ENCODE data around the gene G3BP2.

G3BP2 gene

DNA sequence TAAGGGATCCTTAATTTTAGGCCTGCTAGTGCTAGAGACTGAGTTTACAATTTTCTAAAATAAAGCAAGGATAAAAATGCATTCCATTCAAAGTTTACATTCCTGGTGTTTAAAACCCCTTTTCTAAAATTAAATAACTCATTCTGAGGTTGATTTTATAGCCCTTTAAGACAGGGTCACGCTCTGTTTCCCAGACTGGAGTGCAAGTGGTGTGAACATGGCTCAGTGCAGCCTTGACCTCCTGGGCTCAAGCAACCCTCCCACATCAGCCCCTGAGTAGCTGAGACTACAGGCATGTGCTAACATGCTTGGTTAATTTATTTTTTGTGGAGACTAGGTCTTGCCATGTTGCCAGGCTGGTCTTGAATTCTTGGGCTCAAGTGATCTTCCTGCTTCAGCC, 36.0 kb downstream of the G3BP2 start:
- no peak for DNase-seq

DNA sequence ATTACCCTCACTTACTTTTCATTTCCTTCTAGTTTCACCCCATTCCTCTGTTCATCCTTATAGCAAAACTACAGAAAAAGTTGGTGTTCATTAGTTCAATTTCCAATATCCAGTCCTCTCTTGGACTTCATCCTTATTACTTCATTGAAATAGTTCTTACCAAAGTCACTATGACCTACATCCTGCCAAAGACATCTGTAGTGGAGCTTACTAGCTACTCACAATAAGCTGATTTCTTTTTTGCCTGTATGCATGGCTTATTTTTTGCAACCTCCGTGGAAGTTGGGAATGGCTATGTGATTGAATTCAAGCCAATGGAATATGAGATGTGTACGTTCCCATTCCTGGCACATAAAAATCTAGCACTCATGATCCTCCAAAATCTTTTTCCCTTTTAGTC, 38.3 kb downstream of the G3BP2 start:
- no peak for DNase-seq

DNA sequence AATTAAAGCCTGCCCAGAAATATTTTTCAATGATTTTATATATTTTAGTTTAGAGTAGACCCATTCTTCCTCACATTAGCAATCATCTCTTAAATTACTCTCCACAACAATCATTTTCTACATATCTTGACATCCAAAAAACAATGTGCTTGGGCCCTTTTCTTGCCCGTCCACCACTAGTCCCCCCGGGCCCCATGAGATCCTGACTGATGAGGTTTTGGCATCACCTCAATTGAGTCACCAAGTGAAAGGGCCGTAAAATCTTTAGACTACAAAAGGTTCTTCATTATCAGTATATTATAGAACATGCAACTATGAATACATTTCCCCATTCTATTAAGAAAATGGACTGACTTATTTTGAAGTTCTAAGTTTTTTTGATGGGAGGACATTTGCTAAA, 38.9 kb downstream of the G3BP2 start:
- DNase-seq, result no peak

GRCh38 chr4:75633846-75634245, 39.4 kb downstream of the G3BP2 start:
- no peak for DNase-seq

DNA sequence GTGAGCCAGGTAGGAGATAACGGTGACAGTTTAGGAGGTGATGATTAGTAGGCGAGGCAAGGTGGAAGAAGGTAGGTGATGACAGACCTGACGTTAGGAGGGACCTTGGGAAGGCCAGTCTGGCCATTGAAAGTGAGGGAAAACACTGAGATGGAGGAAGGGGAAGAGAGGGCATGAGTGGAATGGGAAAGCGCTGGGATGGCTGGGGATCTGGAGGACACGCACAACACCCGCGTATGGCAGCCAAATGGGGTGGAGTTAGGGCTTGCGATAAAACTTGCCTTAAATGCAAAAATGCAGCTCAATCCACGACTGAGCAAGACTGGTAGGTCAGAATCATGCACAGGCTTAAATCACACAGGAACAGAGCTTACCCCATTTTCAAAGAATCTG, 42.3 kb downstream of the G3BP2 start:
- DNase-seq, result no peak

DNA sequence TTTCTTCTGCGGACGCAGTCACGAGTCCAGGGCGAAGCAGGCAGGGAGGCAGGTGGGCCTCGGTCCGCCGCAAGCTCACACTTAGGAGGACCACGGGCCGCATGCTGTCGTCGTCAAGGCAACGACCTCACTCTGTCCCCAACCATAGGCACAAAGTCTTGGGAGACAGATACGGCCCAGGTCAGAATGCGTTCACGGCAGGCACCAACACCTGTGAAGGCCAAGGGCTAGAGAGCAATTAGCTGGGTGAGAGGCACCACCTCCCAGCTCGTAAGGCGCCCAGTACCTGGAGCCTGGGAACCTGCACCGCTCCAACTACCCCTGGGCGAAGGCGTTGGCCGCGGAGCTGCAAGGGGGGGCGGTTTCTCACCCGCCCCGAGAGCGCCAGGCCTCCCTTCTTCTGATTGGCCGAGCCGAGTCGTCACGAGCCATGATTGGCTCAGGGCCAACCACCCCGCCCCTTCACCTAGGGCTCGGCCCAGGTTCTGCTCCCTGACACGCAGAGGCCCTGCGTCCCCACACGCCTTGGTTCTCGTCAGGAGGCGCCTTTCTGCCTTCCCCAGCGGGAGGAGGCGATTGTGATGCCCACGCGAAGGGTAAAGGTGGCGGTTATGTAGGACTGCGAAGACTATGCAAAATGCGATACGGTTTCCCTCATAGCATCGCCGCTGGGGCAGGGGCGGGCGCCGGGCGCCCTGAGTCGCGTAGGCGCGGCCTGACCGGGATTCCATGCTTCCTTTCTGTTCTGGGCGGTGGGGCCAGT, 42.9 kb downstream of the G3BP2 start, which contains the start of gene CDKL2:
Gene CDKL2 (minus strand): TSS at position 355 of the 763 bp plus-strand sequence. CDS start 4,540 bp downstream, outside the sequence.
- peak; percentile 94 for DNase-seq

GRCh38 chr4:75629239-75629638, 44.0 kb downstream of the G3BP2 start:
- DNase-seq, result no peak

DNA sequence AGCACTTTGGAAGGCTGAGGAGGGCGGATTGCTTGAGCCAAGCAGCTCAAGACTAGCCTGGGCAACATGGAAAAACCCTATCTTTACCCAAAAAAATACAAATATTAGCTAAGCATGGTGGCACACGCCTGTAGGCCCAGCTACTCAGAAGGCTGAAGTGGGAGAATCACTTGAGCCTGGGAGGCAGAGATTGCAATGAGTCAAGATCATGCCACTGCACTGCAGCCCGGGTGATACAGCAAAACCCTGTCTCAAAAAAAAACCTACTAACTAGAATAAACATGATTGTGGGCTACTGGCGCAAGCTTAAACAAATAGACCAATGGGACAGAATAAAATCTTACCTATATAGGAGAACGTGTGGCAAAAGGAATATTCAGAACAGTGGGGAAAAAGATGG, 50.2 kb downstream of the G3BP2 start:
- no peak for DNase-seq

DNA sequence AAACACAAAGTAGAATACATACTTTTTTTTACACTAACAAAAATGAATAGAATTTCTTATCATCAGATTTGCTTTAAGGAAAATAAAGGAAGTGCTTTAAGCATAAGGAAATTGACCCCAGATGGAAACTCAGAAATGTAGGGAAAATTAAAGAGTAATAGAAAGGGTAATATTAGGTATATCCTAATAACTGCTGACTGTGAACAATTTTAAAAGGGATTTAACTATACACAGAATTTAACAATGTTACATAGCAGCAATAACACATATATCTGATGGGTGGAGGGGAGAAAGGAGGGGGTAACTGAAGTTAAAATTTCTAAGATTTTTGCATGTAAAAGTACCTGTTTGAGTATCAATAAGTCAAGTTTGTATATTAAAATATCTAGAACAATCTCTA, 51.5 kb downstream of the G3BP2 start:
- no peak for DNase-seq

GRCh38 chr4:75612306-75612705, 60.9 kb downstream of the G3BP2 start:
- DNase-seq, result no peak

GRCh38 chr4:75605928-75606327, 67.3 kb downstream of the G3BP2 start:
- no peak for DNase-seq

- no peak for DNase-seq
Measured at GRCh38 chr4:75599647-75600046, 73.6 kb downstream of the G3BP2 start.

DNA sequence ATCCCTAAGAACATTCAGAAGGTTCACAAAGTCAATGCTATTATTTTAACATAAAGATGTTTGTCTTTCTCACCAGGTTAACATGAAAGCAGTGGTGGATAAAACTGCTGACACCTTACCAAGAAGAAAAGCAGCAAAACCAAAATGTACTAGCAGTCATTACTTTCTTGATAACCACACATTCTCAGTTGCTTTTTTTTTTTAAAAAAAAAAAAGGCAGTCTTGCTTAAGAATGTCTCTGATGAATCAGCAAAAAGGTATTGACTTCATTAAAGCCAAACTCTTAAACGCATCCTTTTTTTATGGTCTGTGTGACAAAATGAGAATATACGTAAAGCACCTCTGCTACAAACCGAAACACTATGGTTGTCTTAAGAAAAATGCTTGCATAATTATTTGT, 74.8 kb downstream of the G3BP2 start:
- no peak for DNase-seq

GRCh38 chr4:75596061-75596460, 77.2 kb downstream of the G3BP2 start:
- no peak for DNase-seq

GRCh38 chr4:75593393-75593792, 79.8 kb downstream of the G3BP2 start:
- DNase-seq, result no peak

Data from stimulated activated CD4-positive, alpha-beta T cell treated with anti-CD3 and anti-CD28 coated beads, Interleukin-15, amount 100 ng/mL, for 24 hours (primary cell).